Ovary (tissue), 3 donors: ENCODE data around the gene USP10.
A peak's percentile ranks its signal among the peaks of the same experiment; 100 is the strongest.

ENCODE experiments used
- CTCF ChIP-seq, 3 donors: fragments of 450-650 bp in 2 of 3; fragments of 200-600 bp in 1 of 3; IDR thresholded peaks; one replicate each; pipeline versions ENCODE4 v1.5.1 to v1.8.0; 2016 to 2022; ENCODE audit warnings: antibody characterized with exemption in 3 of 3, mild to moderate bottlenecking in 1 of 3
- POLR2A ChIP-seq: fragments of 450-650 bp; IDR thresholded peaks from one replicate; pipeline ENCODE4 v1.6.1; 2017; ENCODE audit warnings: antibody characterized with exemption, mild to moderate bottlenecking, moderate library complexity
- donor health status: DM: no; HTN: no; CAD: no.

- peak; percentile 48 to 94 (median 86) for TF ChIP-seq CTCF (IDR thresholded peaks at IDR 0.05)
- no peak for TF ChIP-seq POLR2A
These were observed 54.6 kb downstream of the USP10 start for GRCh38 chr16:84754353-84754856.
